ENCODE measurements around the gene MFSD11.

- TF ChIP-seq, protein P1, sequence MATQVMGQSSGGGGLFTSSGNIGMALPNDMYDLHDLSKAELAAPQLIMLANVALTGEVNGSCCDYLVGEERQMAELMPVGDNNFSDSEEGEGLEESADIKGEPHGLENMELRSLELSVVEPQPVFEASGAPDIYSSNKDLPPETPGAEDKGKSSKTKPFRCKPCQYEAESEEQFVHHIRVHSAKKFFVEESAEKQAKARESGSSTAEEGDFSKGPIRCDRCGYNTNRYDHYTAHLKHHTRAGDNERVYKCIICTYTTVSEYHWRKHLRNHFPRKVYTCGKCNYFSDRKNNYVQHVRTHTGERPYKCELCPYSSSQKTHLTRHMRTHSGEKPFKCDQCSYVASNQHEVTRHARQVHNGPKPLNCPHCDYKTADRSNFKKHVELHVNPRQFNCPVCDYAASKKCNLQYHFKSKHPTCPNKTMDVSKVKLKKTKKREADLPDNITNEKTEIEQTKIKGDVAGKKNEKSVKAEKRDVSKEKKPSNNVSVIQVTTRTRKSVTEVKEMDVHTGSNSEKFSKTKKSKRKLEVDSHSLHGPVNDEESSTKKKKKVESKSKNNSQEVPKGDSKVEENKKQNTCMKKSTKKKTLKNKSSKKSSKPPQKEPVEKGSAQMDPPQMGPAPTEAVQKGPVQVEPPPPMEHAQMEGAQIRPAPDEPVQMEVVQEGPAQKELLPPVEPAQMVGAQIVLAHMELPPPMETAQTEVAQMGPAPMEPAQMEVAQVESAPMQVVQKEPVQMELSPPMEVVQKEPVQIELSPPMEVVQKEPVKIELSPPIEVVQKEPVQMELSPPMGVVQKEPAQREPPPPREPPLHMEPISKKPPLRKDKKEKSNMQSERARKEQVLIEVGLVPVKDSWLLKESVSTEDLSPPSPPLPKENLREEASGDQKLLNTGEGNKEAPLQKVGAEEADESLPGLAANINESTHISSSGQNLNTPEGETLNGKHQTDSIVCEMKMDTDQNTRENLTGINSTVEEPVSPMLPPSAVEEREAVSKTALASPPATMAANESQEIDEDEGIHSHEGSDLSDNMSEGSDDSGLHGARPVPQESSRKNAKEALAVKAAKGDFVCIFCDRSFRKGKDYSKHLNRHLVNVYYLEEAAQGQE (IDR thresholded peaks at IDR 0.05; ENCODE audit: low read depth): peak; percentile 47
- TF ChIP-seq YY1 (IDR thresholded peaks at IDR 0.05; ENCODE audit: low read depth) (no peak), EP300 (IDR thresholded peaks at IDR 0.05; ENCODE audit: borderline replicate concordance) (no peak), ZBTB7A (IDR thresholded peaks at IDR 0.05; ENCODE audit: low read depth) (no peak), RAD21 (IDR thresholded peaks at IDR 0.05; ENCODE audit: low read depth) (no peak), CEBPB (IDR thresholded peaks at IDR 0.05) (no peak), NFIC (IDR thresholded peaks at IDR 0.05) (no peak), TAF1 (IDR thresholded peaks at IDR 0.05; ENCODE audit: low read depth) (no peak)
- TF ChIP-seq, protein P2, sequence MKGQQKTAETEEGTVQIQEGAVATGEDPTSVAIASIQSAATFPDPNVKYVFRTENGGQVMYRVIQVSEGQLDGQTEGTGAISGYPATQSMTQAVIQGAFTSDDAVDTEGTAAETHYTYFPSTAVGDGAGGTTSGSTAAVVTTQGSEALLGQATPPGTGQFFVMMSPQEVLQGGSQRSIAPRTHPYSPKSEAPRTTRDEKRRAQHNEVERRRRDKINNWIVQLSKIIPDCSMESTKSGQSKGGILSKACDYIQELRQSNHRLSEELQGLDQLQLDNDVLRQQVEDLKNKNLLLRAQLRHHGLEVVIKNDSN (IDR thresholded peaks at IDR 0.05): no peak
- TF ChIP-seq, protein P3, sequence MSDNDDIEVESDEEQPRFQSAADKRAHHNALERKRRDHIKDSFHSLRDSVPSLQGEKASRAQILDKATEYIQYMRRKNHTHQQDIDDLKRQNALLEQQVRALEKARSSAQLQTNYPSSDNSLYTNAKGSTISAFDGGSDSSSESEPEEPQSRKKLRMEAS (IDR thresholded peaks at IDR 0.05): no peak
Measured at GRCh38 chr17:76826330-76827068, 88.6 kb downstream of the MFSD11 start.
